ENCODE data around the gene CHAT. TPM values are rescaled to one million over a fixed set of nuclear protein-coding genes. Genes with fewer than 3 reads are reported as not detected.

The CHAT gene
- total RNA-seq, 2 experiments from 2014 or later: not detected

GRCh38 chr10:49633327-49634068 lies 19.7 kb downstream of the CHAT start:
- intact Hi-C loops (cut with micrococcal nuclease; ENCODE audit: unreplicated experiment): no loop called here
- no peaks in the 10 kb centered on the region for H3K79me2 ChIP-seq (ENCODE audit: insufficient read depth, low read depth, low read length)
- no peaks in the 10 kb centered on the region for H3K4me1 ChIP-seq (ENCODE audit: insufficient read depth, low read length, poor library complexity, severe bottlenecking)
- no peak for TF ChIP-seq EZH2phosphoT487 (IDR thresholded peaks at IDR 0.05; ENCODE audit: borderline replicate concordance, low read depth, low read length)
- TF ChIP-seq CTCF (conservative IDR thresholded peaks at IDR 0.05; ENCODE audit: low read length): no peak
- H3K27ac ChIP-seq (ENCODE audit: low read depth, low read length, poor library complexity, severe bottlenecking): no peak overlapping the region
- CTCF ChIA-PET (ENCODE audit: unreplicated experiment): no interaction called here
- no TSS peak for BruUV-seq (replicated peaks)
- no peaks in the 10 kb centered on the region for H3K36me3 ChIP-seq (ENCODE audit: insufficient read depth, low read length)
- POLR2A ChIA-PET: no interaction called here
- H3K4me2 ChIP-seq (ENCODE audit: low read length): no peak overlapping the region
- no peak overlapping the region for H2AFZ ChIP-seq (ENCODE audit: low read length)
- H3K9me3 ChIP-seq (ENCODE audit: low read length): no peaks in the 10 kb centered on the region
- no peaks in the 10 kb centered on the region for H4K20me1 ChIP-seq (ENCODE audit: insufficient read depth, low read length)
- H3K9me2 ChIP-seq (ENCODE audit: insufficient read depth, low read length): no peaks in the 10 kb centered on the region
- no peak overlapping the region for H3K4me3 ChIP-seq (ENCODE audit: low read depth, low read length, poor library complexity, severe bottlenecking)
- DNase-seq (ENCODE audit: low spot score): no peak

GRCh38 chr10:49634069-49634660 lies 20.3 kb downstream of the CHAT start:
- TF ChIP-seq EZH2phosphoT487 (IDR thresholded peaks at IDR 0.05; ENCODE audit: borderline replicate concordance, low read depth, low read length) (no peak), CTCF (conservative IDR thresholded peaks at IDR 0.05; ENCODE audit: low read length) (no peak)
- Histone ChIP-seq H3K79me2 (ENCODE audit: insufficient read depth, low read depth, low read length) (no peaks in the 10 kb centered on the region), H3K4me1 (ENCODE audit: insufficient read depth, low read length, poor library complexity, severe bottlenecking) (no peaks in the 10 kb centered on the region), H4K20me1 (ENCODE audit: insufficient read depth, low read length) (no peaks in the 10 kb centered on the region), H3K27ac (ENCODE audit: low read depth, low read length, poor library complexity, severe bottlenecking) (no peak overlapping the region), H3K4me3 (ENCODE audit: low read depth, low read length, poor library complexity, severe bottlenecking) (no peak overlapping the region), H3K4me2 (ENCODE audit: low read length) (no peak overlapping the region), H3K36me3 (ENCODE audit: insufficient read depth, low read length) (no peaks in the 10 kb centered on the region), H2AFZ (ENCODE audit: low read length) (no peak overlapping the region), H3K9me3 (ENCODE audit: low read length) (no peaks in the 10 kb centered on the region), H3K9me2 (ENCODE audit: insufficient read depth, low read length) (no peaks in the 10 kb centered on the region)
- POLR2A ChIA-PET: no interaction called here
- intact Hi-C loops (cut with micrococcal nuclease; ENCODE audit: unreplicated experiment): no loop called here
- no TSS peak for BruUV-seq (replicated peaks)
- CTCF ChIA-PET (ENCODE audit: unreplicated experiment): no interaction called here
- no peak for DNase-seq (ENCODE audit: low spot score)

GRCh38 chr10:49642311-49642710 lies 28.5 kb downstream of the CHAT start:
- H3K27ac ChIP-seq (ENCODE audit: low read depth, low read length, poor library complexity, severe bottlenecking): no peak overlapping the region
- H2AFZ ChIP-seq (ENCODE audit: low read length): no peak overlapping the region
- intact Hi-C loops (cut with micrococcal nuclease; ENCODE audit: unreplicated experiment): no loop called here
- H3K9me2 ChIP-seq (ENCODE audit: insufficient read depth, low read length): no peaks in the 10 kb centered on the region
- no peaks in the 10 kb centered on the region for H3K4me1 ChIP-seq (ENCODE audit: insufficient read depth, low read length, poor library complexity, severe bottlenecking)
- H3K4me2 ChIP-seq (ENCODE audit: low read length): no peak overlapping the region
- TF ChIP-seq EZH2phosphoT487 (IDR thresholded peaks at IDR 0.05; ENCODE audit: borderline replicate concordance, low read depth, low read length): no peak
- TF ChIP-seq CTCF (conservative IDR thresholded peaks at IDR 0.05; ENCODE audit: low read length): no peak
- POLR2A ChIA-PET: no interaction called here
- H3K36me3 ChIP-seq (ENCODE audit: insufficient read depth, low read length): no peaks in the 10 kb centered on the region
- CTCF ChIA-PET (ENCODE audit: unreplicated experiment): no interaction called here
- BruUV-seq (replicated peaks): no TSS peak
- no peak overlapping the region for H3K4me3 ChIP-seq (ENCODE audit: low read depth, low read length, poor library complexity, severe bottlenecking)
- DNase-seq (ENCODE audit: low spot score): no peak
- no peaks in the 10 kb centered on the region for H4K20me1 ChIP-seq (ENCODE audit: insufficient read depth, low read length)
- H3K79me2 ChIP-seq (ENCODE audit: insufficient read depth, low read depth, low read length): no peaks in the 10 kb centered on the region
- no peaks in the 10 kb centered on the region for H3K9me3 ChIP-seq (ENCODE audit: low read length)

Measured in OCI-LY7 (cell line).